Kidney (tissue), 14 donors: ENCODE measurements around the gene PRXL2B. TPM values are rescaled to one million over a fixed set of nuclear protein-coding genes. Genes with fewer than 3 reads are reported as not detected.

Source experiments
- DNase-seq, 5 donors: peaks; one replicate each; pipeline ENCODE4 v3.0.0-alpha.2; 2013 to 2020
- FAIRE-seq: peaks from 2 replicates; lab custom pipeline; 2012; peaks lifted over from hg19 to GRCh38; lab: Jason Lieb, UNC
- H3K27ac ChIP-seq, 2 donors: one replicate each; pipeline ENCODE4 v1.7.0; 2013; ENCODE audit warnings: low read depth in 2 of 2, low read length in 2 of 2, inconsistent platforms in 1 of 2
- H3K27me3 ChIP-seq: one replicate; pipeline ENCODE4 v1.7.1; 2013; ENCODE audit warnings: low read length, inconsistent platforms; ENCODE audit not compliant: control insufficient read depth, insufficient read depth
- H3K36me3 ChIP-seq, 3 donors: one replicate each; pipeline versions ENCODE4 v1.7.0 to v1.7.1; 2013; ENCODE audit warnings: low read length in 3 of 3, control low read depth in 1 of 3, inconsistent platforms in 1 of 3; ENCODE audit not compliant: insufficient read depth in 3 of 3, control insufficient read depth in 2 of 3
- H3K4me1 ChIP-seq, 3 donors: one replicate each; pipeline versions ENCODE4 v1.7.0 to v1.7.1; 2013; ENCODE audit warnings: low read length in 3 of 3, inconsistent platforms in 1 of 3, low read depth in 1 of 3; ENCODE audit not compliant: control insufficient read depth in 2 of 3, insufficient read depth in 2 of 3
- H3K4me3 ChIP-seq, 3 donors: one replicate each; pipeline versions ENCODE4 v1.7.0 to v1.8.1; 2013; ENCODE audit warnings: low read length in 3 of 3, control low read depth in 1 of 3, inconsistent platforms in 1 of 3
- H3K9ac ChIP-seq, 3 donors: one replicate each; pipeline versions ENCODE4 v1.7.0 to v1.7.1; 2013; ENCODE audit warnings: low read length in 3 of 3, control low read depth in 1 of 3, inconsistent platforms in 1 of 3
- H3K9me3 ChIP-seq, 3 donors: one replicate each; pipeline versions ENCODE4 v1.7.0 to v1.7.1; 2013; ENCODE audit warnings: low read length in 3 of 3, control low read depth in 1 of 3, inconsistent platforms in 1 of 3; ENCODE audit not compliant: control insufficient read depth in 2 of 3, insufficient read depth in 1 of 3
- CTCF ChIP-seq: IDR thresholded peaks from 3 replicates; pipeline ENCODE4 v1.5.1; 2012; ENCODE audit warnings: mild to moderate bottlenecking, moderate library complexity, borderline replicate concordance; ENCODE audit not compliant: insufficient read depth; ENCODE audit errors: extremely low read depth
- intact Hi-C: fragments of 100-400 bp; cut with DNase I; formaldehyde crosslinking; loops from one replicate; pipeline ENCODE4 v1.11.1; 2022
- polyA plus RNA-seq: library from polyadenylated mRNA; stranded (reverse); fragments of 350-450 nt; fragmentation: Illumina TruSeq; extraction: RNeasy Lipid Tissue Mini Kit (QIAGEN cat#74804); gene quantifications from one replicate; pipeline ENCODE4 v1.2.3, GENCODE V29; 2014; ENCODE audit warnings: low read depth, low replicate concordance; ENCODE audit not compliant: insufficient read depth
- total RNA-seq: library from RNA; stranded (reverse); fragmentation: NEBNext Ultra II Directional; extraction: Animal tissue kit (Norgen Biotek cat#: 25700); gene quantifications from one replicate; pipeline ENCODE4 v1.2.1, GENCODE V29; 2021
- donor health status: control.
- donor health status: control.
- donor health status: control.
- donor health status: control.
- donor health status: control.
- donor health status: DM: yes; HTN: yes; CAD: no.
- donor health status: Normal renal cell carcinoma (clear cell type).

Gene PRXL2B
- total and polyA plus RNA-seq, 2 donors from 2014 or later, result 25.6 to 39.5 TPM

GRCh38 chr1:2638466-2639115 lies 52.0 kb downstream of the PRXL2B start:
- no peak for TF ChIP-seq CTCF
- no peak for FAIRE-seq
- intact Hi-C loops, result no loop called here

DNA sequence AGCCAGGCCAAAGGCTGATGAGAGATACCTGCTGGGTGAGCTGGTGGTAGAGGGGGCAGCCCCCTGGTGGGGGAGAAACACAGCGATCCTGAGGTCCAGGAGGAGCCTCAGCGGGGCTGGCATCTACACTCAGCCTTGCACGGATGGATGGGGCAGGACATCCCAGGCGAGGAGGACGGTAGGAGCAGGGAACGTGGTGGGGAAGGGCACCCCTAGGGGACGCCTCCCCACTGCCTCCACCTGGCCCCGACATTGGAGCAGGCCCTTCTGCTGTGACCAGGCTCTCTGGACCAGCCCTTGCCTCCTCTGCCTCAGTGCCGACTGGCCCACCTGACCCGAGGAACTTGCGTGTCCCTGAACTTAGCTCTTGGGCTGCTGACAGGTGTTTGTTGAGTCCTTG lies 52.6 kb downstream of the PRXL2B start:
- FAIRE-seq, result no peak
- intact Hi-C loops, result no loop called here
- Histone ChIP-seq H3K36me3 (no peaks in the 10 kb centered on the region), H3K9me3 (peaks cover 0 to 6% (median 0%) of the 10 kb centered on the region in 3 donors), H3K4me3 (no peak overlapping the region), H3K4me1 (peaks cover 0 to 12% (median 0%) of the 10 kb centered on the region in 3 donors), H3K27me3 (no peaks in the 10 kb centered on the region), H3K9ac (no peak overlapping the region), H3K27ac (no peak overlapping the region)
- no peak for TF ChIP-seq CTCF
- DNase-seq, result peak in 1 of 5 donors; percentile 71

More at GRCh38 chr1:2638466-2639115, 52.0 kb downstream of the PRXL2B start:
- Histone ChIP-seq H3K9ac (no peak overlapping the region), H3K4me3 (no peak overlapping the region), H3K27ac (no peak overlapping the region), H3K27me3 (no peaks in the 10 kb centered on the region), H3K4me1 (peaks cover 0 to 12% (median 0%) of the 10 kb centered on the region in 3 donors), H3K9me3 (peaks cover 0 to 6% (median 0%) of the 10 kb centered on the region in 3 donors), H3K36me3 (no peaks in the 10 kb centered on the region)
- no peak for DNase-seq

DNA sequence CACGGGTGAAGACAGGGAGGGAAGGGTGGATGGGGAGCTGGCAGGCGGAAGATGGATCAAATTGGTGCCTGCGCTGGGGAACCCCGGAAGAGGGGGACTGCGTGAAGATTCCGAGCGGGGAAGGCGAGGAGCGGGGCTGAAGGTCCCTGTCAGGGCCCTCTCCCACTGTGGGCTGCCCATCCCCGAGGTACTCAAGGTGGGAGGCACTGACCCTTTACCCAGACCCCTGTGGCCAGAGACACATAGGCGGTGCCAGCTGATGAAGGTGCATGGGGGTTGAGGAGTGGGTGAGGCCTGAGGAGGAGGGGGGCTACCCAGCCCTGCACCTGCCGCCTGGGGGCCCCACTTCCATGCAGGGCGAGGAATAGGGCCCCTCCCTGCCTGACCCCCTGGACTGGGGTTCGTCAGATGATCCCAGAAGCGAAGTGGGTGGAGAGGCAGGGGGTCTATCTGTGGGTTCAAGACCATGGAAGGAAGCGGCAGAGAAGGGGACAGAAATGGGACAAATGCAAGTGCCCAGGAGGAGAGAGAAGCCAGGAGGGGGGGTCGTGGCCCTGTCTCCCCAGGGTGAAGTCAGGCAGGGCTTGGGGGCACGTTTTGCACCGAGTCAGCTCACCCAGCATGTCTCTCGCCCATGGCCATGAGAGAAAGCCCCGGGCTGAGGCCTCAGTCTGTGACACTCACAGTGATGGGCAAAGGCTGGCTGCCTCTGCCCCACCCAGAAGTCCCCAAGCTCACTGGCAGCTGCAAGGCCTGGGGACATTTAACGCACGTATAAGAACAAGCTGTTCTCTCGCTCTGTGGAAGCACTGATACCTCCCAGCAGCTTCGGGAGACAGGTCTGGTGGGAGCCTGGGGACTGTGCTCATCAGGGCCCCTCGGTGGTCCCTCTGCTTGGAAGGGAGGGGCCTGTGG lies 53.3 kb downstream of the PRXL2B start:
- intact Hi-C loops, result no loop called here
- H3K27me3 ChIP-seq, result no peaks in the 10 kb centered on the region
- no peaks in the 10 kb centered on the region for H3K36me3 ChIP-seq
- peaks cover 0 to 12% (median 0%) of the 10 kb centered on the region in 3 donors for H3K4me1 ChIP-seq
- no peak overlapping the region for H3K4me3 ChIP-seq
- peaks cover 0 to 6% (median 0%) of the 10 kb centered on the region in 3 donors for H3K9me3 ChIP-seq
- H3K27ac ChIP-seq, result no peak overlapping the region
- FAIRE-seq (no peak), DNase-seq (no peak)
- no peak overlapping the region for H3K9ac ChIP-seq
- TF ChIP-seq CTCF, result no peak
